ENCODE measurements around the gene GGA3. TPM values are rescaled to one million over a fixed set of nuclear protein-coding genes. Genes with fewer than 3 reads are reported as not detected.
A peak's percentile ranks its signal among the peaks of the same experiment; 100 is the strongest.
"Not testable (repeated sequence)": the region's sequence is repeated elsewhere in the genome, so short reads cannot be mapped to it uniquely, and the experiment has no call there.

The GGA3 gene
- total and polyA plus RNA-seq, 2 donors from 2014 or later = 8.0 to 49.2 TPM

GRCh38 chr17:75287221-75287620 is 25.8 kb upstream of the GGA3 start:
- TF ChIP-seq, protein P1, sequence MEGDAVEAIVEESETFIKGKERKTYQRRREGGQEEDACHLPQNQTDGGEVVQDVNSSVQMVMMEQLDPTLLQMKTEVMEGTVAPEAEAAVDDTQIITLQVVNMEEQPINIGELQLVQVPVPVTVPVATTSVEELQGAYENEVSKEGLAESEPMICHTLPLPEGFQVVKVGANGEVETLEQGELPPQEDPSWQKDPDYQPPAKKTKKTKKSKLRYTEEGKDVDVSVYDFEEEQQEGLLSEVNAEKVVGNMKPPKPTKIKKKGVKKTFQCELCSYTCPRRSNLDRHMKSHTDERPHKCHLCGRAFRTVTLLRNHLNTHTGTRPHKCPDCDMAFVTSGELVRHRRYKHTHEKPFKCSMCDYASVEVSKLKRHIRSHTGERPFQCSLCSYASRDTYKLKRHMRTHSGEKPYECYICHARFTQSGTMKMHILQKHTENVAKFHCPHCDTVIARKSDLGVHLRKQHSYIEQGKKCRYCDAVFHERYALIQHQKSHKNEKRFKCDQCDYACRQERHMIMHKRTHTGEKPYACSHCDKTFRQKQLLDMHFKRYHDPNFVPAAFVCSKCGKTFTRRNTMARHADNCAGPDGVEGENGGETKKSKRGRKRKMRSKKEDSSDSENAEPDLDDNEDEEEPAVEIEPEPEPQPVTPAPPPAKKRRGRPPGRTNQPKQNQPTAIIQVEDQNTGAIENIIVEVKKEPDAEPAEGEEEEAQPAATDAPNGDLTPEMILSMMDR (IDR thresholded peaks at IDR 0.05; ENCODE audit: borderline replicate concordance, extremely low read depth, insufficient read depth) = no peak
- Histone ChIP-seq H3K27ac (ENCODE audit: low read depth in 2 of 2, low read length in 2 of 2) (no peak overlapping the region), H3K36me3 (ENCODE audit: control insufficient read depth in 2 of 3, insufficient read depth in 3 of 3, low read length in 3 of 3) (peaks cover 0 to 4% (median 3%) of the 10 kb centered on the region in 3 donors), H3K4me3 (ENCODE audit: low read length in 3 of 3) (no peak overlapping the region), H3K27me3 (ENCODE audit: control insufficient read depth, insufficient read depth, low read length) (no peaks in the 10 kb centered on the region), H3K4me1 (ENCODE audit: control insufficient read depth in 2 of 3, insufficient read depth in 2 of 3, low read depth in 1 of 3, low read length in 3 of 3) (peaks cover 0 to 3% (median 0%) of the 10 kb centered on the region in 3 donors), H3K9ac (ENCODE audit: low read length in 3 of 3) (no peak overlapping the region), H3K9me3 (ENCODE audit: control insufficient read depth in 2 of 3, insufficient read depth in 1 of 3, low read length in 3 of 3) (no peaks in the 10 kb centered on the region)
- FAIRE-seq (no peak), DNase-seq (no peak)
- intact Hi-C loops (cut with DNase I) = no loop called here

GRCh38 chr17:75285123-75285522 is 23.7 kb upstream of the GGA3 start:
- TF ChIP-seq, protein P1 (IDR thresholded peaks at IDR 0.05; ENCODE audit: borderline replicate concordance, extremely low read depth, insufficient read depth) = no peak
- DNase-seq (no peak), FAIRE-seq (no peak)
- Histone ChIP-seq H3K36me3 (ENCODE audit: control insufficient read depth in 2 of 3, insufficient read depth in 3 of 3, low read length in 3 of 3) (peaks cover 0 to 4% (median 3%) of the 10 kb centered on the region in 3 donors), H3K27ac (ENCODE audit: low read depth in 2 of 2, low read length in 2 of 2) (no peak overlapping the region), H3K4me3 (ENCODE audit: low read length in 3 of 3) (no peak overlapping the region), H3K4me1 (ENCODE audit: control insufficient read depth in 2 of 3, insufficient read depth in 2 of 3, low read depth in 1 of 3, low read length in 3 of 3) (peaks cover 0 to 3% (median 0%) of the 10 kb centered on the region in 3 donors), H3K9ac (ENCODE audit: low read length in 3 of 3) (no peak overlapping the region), H3K9me3 (ENCODE audit: control insufficient read depth in 2 of 3, insufficient read depth in 1 of 3, low read length in 3 of 3) (no peaks in the 10 kb centered on the region), H3K27me3 (ENCODE audit: control insufficient read depth, insufficient read depth, low read length) (no peaks in the 10 kb centered on the region)
- intact Hi-C loops (cut with DNase I) = no loop called here

DNA sequence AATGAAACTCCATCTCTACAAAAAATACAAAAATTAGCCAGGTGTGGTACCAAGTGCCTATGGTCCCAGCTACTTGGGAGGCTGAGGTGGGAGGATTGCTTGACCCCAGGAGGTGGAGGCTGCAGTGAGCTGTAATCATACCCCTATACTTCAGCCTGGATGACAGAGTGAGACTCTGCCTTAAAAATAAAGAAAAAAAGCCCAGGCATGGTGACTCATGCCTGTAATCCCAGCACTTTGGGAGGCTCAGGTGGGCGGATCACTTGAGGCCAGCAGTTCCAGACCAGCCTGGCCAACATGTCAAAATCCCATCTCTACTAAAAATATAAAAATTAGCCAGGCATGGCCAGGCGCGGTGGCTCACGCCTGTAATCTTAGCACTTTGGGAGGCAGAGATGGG is 18.8 kb upstream of the GGA3 start:
- H3K9me3 ChIP-seq (ENCODE audit: control insufficient read depth in 2 of 3, insufficient read depth in 1 of 3, low read length in 3 of 3); FAIRE-seq; intact Hi-C loops (cut with DNase I); H3K36me3 ChIP-seq (ENCODE audit: control insufficient read depth in 2 of 3, insufficient read depth in 3 of 3, low read length in 3 of 3); H3K4me1 ChIP-seq (ENCODE audit: control insufficient read depth in 2 of 3, insufficient read depth in 2 of 3, low read depth in 1 of 3, low read length in 3 of 3); H3K9ac ChIP-seq (ENCODE audit: low read length in 3 of 3); H3K4me3 ChIP-seq (ENCODE audit: low read length in 3 of 3); H3K27me3 ChIP-seq (ENCODE audit: control insufficient read depth, insufficient read depth, low read length); H3K27ac ChIP-seq (ENCODE audit: low read depth in 2 of 2, low read length in 2 of 2): not testable (repeated sequence)
- DNase-seq = peak in 1 of 5 donors; percentile 6

GRCh38 chr17:75277664-75278071 is 16.3 kb upstream of the GGA3 start:
- TF ChIP-seq, protein P1 (IDR thresholded peaks at IDR 0.05; ENCODE audit: borderline replicate concordance, extremely low read depth, insufficient read depth) = no peak
- Histone ChIP-seq H3K36me3 (ENCODE audit: control insufficient read depth in 2 of 3, insufficient read depth in 3 of 3, low read length in 3 of 3) (no peaks in the 10 kb centered on the region), H3K9me3 (ENCODE audit: control insufficient read depth in 2 of 3, insufficient read depth in 1 of 3, low read length in 3 of 3) (no peaks in the 10 kb centered on the region), H3K9ac (ENCODE audit: low read length in 3 of 3) (no peak overlapping the region), H3K27me3 (ENCODE audit: control insufficient read depth, insufficient read depth, low read length) (no peaks in the 10 kb centered on the region), H3K4me3 (ENCODE audit: low read length in 3 of 3) (no peak overlapping the region), H3K27ac (ENCODE audit: low read depth in 2 of 2, low read length in 2 of 2) (no peak overlapping the region), H3K4me1 (ENCODE audit: control insufficient read depth in 2 of 3, insufficient read depth in 2 of 3, low read depth in 1 of 3, low read length in 3 of 3) (no peaks in the 10 kb centered on the region)
- FAIRE-seq = no peak
- intact Hi-C loops (cut with DNase I) = no loop called here
- no peak for DNase-seq

All from kidney (tissue), 14 donors.